PC-9 (cell line): ENCODE results near the gene MSL2.

Experiments
- EZH2 ChIP-seq: fragments of 200-600 bp; sonication (generic); IDR thresholded peaks from 2 replicates; pipeline ENCODE4 v1.8.0; 2017; ENCODE audit warnings: antibody characterized with exemption, low read depth
- TF ChIP-seq, protein P1 (sequence below): fragments of 200-600 bp; sonication (generic); conservative IDR thresholded peaks from 2 replicates; pipeline ENCODE4 v1.6.1; 2017; ENCODE audit warnings: mixed run types, antibody characterized with exemption, mild to moderate bottlenecking, moderate library complexity

- TF ChIP-seq, protein P1, sequence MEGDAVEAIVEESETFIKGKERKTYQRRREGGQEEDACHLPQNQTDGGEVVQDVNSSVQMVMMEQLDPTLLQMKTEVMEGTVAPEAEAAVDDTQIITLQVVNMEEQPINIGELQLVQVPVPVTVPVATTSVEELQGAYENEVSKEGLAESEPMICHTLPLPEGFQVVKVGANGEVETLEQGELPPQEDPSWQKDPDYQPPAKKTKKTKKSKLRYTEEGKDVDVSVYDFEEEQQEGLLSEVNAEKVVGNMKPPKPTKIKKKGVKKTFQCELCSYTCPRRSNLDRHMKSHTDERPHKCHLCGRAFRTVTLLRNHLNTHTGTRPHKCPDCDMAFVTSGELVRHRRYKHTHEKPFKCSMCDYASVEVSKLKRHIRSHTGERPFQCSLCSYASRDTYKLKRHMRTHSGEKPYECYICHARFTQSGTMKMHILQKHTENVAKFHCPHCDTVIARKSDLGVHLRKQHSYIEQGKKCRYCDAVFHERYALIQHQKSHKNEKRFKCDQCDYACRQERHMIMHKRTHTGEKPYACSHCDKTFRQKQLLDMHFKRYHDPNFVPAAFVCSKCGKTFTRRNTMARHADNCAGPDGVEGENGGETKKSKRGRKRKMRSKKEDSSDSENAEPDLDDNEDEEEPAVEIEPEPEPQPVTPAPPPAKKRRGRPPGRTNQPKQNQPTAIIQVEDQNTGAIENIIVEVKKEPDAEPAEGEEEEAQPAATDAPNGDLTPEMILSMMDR, result no peak
- no peak for TF ChIP-seq EZH2
These were observed 43.2 kb downstream of the MSL2 start for GRCh38 chr3:136152963-136153362.
